ENCODE measurements around the gene IL20RA.
"Not testable (repeated sequence)": the region's sequence is repeated elsewhere in the genome, so short reads cannot be mapped to it uniquely, and the experiment has no call there.

IL20RA gene

DNA sequence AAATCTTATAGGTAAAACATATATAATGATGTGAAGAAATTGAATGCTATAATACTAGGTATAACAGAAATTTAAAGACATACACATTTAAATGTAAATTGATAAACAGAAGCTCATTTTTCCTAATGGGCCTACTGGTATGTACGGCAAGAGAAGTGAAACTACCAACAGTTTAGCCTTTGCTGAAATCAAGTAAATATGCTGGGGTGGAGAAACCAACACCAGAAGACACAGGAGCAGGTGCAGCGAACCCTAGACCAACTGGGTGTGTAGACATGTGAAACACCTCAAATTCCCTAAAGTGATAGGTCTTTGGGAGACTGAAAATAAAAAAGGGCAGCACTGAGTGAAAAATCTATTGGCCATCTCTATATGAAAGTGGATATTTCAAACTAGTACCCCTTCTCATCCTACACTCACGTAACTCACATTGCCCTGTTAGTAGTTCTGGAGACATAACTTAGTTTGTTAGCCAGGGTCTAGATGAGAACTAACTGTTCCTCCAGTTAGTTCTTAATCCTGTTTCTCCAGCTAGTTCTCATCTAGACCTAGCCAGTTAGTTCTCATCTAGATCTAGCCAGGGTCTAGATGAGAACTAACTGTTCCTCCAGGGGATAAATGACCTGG, 69.6 kb downstream of the IL20RA start:
- DNase-seq (ENCODE audit: low read depth in 2 of 2): no peak

DNA sequence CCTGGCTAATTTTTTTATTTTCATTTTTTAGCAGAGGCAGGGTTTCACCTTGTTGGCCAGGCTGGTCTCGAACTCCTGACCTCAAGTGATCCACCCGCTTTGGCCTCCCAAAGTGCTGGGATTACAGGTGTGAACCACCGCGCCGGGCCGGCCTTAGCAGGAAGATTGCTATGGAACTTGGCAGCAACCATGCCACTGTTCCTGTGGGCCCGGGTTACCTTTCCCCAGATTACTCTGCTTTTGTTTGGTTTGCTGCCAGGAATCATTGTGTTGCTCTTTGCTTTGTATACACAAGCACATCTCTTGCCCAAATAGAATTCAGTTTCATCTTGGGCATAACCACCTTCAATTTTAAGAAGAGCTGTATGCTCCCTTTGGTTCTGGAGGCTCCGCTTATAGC, 71.0 kb downstream of the IL20RA start:
- not testable (repeated sequence) for DNase-seq (ENCODE audit: low read depth in 2 of 2)

DNA sequence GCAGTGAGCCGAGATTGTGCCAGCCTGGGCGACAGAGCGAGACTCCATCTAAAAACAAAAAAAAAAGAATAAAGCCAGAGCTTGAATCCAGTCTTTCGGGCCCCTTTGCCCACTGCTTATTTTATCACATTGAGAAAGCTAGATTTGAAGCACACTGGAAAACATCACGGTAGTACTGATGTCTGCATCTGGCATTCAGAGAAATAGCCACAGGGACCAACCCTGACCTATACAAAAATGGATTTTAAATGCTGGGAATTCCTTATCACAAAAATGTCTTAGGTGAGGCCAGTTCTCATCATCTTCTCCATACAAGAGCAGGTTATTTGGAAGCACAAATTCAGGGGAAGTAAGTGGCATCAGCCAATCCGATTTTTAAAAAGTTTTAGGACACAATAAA, 73.2 kb downstream of the IL20RA start:
- no peak for DNase-seq (ENCODE audit: low read depth in 2 of 2)

DNA sequence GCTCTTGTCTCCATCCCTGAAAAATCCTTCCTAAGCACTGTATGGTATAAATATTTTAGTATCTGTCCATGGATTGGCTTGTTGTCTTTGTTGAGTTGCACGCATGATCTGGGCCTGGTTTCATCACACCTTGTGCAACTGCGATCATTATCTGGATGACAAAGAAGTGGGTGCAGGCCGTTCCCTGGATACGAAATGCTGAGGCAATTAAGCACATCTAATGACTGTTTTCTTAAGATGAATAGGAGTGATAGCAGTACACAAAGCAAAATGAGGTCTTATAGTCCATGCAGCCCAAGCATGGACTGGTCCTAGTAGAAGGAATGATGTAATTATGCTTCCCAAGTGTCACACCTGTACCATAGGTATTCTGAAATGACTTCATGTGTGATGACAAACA, 74.8 kb downstream of the IL20RA start:
- DNase-seq (ENCODE audit: low read depth in 2 of 2): no peak

DNA sequence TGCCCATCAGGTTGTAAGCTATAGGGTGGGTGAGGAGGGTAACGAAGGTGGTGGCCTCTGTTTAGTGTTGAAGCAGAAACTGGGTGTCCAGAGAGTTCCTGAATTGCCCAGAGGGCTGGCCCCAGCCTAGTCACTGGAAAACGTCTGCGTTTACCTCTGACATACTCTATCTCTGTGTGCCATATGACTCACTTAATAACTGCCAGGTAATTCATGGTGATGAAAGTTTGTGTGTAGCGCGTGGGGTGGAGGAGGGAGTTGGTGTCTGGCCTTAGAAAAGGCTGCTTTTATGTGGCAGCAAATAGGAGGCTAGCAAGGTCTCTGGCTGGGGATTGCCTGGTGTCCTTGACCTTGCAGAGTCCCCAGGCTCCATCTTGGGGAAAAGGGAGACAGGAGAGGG, 75.3 kb downstream of the IL20RA start:
- DNase-seq (ENCODE audit: low read depth in 2 of 2): no peak

DNA sequence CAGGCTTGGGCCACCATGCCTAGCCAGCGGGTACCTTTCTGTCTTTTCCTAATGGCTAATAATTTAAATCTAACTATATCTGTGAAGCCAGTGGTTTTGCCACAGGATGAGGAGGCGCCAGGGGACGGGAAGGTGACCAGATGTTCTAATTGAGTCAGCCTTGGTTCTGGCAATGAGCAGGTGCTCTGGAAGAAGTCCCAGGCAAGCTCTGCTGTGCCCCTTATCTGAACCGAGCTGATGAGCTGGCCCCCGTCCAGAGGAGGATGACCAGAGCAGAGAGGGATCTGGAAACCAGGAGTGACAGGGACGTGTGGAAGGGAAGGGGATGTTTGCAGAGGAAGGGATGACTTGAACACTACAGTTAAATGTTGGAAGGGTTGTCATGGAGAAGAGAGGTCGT, 75.9 kb downstream of the IL20RA start:
- no peak for DNase-seq (ENCODE audit: low read depth in 2 of 2)

DNA sequence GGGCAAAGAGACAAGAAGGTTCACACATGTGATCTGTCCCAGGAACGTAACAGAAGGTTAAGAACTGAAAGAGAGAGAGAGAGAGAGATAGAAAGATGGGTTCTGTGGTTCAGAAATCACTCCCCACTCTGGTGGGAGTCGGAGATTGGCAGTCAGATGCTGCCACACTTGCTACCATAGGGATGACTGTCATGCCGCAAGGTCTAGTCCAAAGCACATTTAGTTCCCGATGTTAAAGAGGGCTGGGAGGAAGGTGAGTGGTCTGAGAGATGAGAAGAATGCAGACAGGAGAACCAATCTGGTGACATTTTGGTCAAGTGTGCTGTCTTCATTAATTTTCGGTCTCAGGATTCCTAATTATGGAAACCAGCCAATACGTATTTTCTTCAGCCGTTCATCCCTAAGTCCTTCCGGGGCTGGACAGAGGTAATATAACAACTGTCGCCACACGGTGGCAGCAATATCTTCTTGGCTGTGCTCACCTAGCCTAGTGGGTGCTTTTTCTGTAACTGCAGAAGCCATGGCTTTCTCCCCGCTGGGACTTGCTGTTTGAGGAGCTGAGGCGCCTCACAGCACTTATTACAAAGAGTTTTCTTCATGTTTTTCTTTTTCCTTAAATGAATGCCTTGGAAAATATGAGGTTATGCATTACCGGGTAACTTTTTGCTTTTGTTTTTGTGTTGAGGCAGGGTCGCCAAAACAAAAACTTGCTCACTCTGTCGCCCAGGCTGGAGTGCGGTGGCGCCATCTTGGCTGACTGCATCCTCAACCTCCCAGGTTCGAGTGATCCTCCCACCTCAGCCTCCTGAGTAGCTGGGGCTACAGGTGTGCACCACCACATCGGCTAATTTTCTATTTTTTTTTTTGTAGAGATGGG, 76.7 kb downstream of the IL20RA start:
- DNase-seq (ENCODE audit: low read depth in 2 of 2): peak; percentile 43 to 52

DNA sequence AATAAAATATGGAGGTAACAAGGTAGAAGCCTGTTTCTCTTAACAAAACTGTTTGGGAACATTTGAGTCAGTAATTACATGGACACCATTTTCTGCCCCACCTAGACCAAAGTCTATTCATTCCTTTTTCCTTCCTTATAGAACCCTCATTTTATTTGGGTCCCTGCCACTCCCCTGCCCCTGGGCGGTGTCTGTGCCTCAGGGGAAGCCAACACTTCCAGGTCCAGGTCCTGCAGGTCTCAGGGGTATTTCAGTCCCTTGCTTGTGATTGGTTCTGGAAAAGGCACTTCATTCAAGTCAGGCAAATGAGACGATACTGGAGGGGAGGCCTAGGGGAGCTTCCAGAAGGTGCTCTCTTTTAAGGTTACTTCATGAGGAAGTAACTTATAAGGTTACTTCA, 80.4 kb downstream of the IL20RA start:
- DNase-seq (ENCODE audit: low read depth in 2 of 2): no peak

DNA sequence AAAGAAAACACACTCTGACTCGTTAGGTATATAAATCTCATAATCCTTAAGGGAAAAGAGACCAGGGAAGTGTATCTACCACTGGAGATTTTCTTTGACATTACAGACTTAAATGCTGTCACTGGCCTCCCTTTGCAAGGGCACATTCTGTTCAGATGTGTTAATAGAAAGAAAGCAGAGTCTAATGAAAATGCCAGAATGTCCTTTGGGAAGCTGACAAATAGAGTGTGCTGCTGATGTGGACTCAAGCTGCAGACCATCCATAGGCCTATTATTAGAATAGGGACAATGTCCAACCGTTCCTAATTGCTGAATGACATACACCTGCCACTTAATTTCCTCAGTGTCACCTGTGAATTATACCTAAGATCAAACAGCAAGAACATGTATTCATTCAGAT, 81.5 kb downstream of the IL20RA start:
- DNase-seq (ENCODE audit: low read depth in 2 of 2): no peak

DNA sequence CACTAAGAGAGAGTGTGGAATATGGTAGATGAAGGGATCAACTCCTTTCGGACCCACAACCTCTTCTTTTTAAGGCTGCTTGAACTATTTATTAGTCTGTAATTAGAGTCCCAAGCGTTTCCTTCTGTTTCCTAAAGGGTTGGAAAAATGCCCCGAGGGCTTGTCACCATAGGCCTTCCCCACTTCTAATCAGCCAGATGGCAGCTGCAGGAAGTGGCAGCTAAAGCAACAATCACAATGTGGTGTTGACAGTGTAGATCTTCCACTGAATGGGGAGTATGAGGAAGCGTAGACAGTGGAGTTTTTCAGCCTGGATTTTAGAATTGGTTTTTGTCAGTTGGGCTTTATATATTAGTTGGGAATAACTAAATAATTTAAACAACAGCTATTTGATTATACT, 82.1 kb downstream of the IL20RA start:
- no peak for DNase-seq (ENCODE audit: low read depth in 2 of 2)

DNA sequence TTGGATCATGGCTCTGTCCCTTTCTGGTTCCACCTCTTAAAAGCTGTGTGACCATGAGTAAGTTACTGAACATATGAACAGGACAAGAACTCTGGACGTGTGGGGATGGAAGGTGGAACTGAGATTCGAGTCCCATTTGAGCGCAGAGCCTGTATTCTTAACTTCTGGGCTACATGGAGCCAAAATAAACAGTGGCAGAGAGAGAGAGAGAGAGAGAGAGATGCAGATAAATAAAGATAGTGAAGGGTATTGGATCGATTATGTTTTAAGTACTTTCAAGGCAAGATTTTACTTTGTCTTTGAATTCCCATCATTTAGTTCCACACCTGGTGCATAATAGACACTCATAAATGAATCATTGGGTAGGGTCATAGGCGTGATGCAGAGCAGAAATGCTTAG, 82.9 kb downstream of the IL20RA start:
- no peak for DNase-seq (ENCODE audit: low read depth in 2 of 2)

DNA sequence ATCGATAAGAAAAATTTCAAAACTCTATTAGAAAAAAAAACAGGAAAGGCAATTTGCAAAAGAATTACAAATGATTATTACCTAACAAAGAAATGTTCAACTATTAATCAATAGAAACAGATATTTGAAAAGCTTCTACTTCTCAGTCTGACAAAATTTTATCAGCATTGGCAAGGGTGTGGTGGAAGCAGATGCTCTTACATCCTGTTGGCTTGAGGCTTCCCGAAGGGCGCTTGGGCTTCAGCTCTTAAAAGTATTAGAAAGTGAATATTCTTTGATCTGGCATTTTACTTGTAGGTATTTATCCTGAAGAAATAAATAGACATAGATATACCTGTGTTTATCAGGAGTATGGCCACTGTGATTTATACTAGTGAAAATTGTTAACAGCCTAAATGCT, 84.0 kb downstream of the IL20RA start:
- no peak for DNase-seq (ENCODE audit: low read depth in 2 of 2)

DNA sequence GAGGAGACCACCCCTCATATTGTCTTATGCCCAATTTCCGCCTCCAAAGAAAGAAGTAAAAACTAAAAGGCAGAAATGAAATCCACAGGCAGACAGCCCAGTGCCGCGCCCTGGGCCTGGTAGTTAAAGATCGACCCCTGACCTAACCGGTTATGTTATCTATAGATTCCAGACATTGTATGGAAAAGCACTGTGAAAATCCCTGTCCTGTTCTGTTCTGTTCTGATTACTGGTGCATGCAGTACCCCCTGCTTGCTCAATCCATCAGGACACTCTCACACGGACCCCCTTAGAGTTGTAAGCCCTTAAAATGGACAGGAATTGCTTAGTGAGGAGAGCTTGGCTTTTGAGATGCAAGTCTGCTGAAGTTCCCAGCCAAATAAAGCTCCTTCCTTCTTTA, 84.8 kb downstream of the IL20RA start:
- DNase-seq (ENCODE audit: low read depth in 2 of 2): not testable (repeated sequence)

DNA sequence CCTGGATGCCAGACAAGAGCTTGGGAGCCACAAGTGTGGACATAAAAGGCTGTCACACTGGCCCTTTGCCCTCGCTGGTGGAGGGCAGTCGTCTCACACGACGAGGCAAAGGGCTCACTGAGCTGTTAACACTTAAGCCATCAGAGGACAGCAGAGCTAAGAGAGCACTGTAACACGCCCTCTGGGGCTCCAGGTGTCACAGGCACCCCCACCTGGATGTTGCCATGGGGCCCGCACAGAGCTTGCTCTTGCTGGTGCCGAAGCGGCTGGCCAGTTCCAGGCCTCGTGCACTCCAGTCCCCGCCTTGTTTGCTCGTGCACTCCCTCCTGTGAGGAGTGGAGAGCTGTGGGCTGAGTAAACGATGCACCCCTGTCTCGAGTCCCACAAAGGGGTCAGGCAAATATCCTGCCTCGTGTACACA, 85.3 kb downstream of the IL20RA start:
- DNase-seq (ENCODE audit: low read depth in 2 of 2): no peak

DNA sequence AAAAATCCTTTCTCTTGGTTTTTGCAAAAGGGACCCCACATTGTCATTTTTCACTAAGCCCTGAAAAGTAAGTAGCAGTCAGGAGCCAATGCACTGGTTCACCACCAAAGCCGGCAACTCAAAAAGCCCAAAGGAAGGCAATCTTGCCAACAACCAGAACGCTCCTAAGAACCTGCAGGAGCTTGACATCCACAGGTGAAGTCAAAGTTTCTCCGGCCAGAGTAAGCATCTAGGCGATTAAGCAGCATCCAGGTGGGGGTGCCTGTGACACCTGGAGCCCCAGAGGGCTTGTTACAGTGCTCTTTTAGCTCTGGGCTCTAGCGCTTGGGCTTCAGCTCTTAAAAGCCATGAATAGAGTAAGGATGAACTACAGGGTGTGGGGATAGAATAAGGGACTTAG, 86.6 kb downstream of the IL20RA start:
- DNase-seq (ENCODE audit: low read depth in 2 of 2): no peak

DNA sequence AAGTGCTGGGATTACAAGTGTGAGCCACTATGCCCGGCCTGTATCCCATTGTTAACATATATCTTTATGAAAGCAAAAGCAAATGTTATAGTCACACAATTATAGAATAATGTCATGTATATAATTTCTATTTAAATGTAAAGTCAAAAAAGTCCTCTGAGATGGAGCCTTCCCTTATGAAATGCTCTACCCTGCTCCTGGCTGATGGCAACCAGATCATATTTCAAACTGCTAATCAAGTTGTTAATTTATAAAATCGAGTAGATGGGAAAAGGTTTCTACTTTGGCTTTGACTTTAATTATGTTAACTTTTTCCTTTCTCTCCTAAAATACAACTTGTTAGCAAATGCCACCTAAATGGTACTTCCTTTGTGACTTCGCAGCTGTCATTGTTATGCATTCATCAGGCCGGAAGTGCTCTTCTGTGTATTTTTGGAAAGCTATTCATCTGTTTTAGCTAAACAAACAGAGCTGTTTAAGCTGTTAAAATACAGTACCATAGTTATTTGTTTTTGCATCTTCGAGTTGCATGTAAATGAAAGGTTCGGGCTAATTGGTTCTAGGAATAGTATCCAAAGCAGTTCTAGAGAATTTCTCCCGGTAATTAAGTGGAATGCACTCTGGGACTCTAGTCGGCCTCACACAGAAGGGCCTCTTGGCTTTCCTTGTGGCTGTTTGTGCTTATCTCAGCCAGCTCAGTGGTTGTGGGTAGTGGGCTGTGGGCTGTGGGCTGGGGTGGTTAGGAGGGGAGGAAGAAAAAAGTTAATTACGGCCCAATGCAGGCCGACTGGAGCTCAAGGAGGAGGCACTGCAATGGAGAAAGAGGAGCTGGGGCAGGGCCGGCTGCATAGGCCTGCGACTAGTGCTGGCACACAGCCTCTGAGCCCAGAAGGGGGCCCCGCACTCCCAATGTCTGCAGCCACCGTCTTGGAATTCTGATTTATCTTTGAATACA, 87.9 kb downstream of the IL20RA start:
- no peak for DNase-seq (ENCODE audit: low read depth in 2 of 2)

DNA sequence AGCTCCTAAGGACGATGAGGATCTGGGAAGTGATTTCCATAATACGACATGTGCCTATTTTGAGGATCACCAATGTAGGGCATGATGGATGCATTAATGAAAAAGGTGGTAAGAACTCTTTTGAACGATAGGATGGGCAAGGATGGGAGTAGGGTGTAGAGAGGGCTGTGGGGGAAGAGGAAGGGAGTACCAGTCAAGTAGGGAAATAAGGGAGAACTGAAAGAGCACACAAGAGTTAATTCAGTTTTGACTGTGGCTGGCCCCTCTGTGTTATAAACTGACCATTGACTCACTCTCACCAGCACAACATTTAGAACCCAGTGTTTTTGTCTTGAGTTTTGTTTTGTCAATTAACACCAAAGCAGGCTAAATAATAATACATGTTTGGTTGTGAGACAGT, 89.6 kb downstream of the IL20RA start:
- no peak for DNase-seq (ENCODE audit: low read depth in 2 of 2)

DNA sequence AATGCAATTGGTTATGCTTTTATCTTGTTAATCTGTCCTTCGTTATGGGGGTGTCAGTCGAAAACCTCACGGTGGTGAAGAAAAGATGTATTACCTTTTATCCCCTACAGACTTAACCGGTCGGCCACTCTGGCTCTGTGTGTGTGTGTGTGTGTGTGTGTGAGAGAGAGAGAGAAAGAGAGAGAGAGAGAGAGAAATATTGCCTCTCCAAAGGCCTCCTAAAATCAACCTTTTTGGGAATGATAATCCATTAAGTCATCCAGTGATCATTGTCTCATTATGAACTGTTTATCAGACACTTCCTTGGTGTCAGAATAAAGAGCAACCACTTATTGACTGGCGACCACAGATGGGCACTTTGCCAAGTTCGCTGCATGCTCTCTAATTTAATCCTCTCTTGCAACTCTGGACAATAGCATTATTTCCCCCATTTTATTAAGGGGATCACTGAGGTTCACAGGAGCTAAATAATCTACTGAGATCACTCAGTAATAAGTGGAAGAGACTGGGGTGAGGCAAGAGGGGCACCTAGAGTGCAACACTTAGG, 92.0 kb downstream of the IL20RA start:
- no peak for DNase-seq (ENCODE audit: low read depth in 2 of 2)

DNA sequence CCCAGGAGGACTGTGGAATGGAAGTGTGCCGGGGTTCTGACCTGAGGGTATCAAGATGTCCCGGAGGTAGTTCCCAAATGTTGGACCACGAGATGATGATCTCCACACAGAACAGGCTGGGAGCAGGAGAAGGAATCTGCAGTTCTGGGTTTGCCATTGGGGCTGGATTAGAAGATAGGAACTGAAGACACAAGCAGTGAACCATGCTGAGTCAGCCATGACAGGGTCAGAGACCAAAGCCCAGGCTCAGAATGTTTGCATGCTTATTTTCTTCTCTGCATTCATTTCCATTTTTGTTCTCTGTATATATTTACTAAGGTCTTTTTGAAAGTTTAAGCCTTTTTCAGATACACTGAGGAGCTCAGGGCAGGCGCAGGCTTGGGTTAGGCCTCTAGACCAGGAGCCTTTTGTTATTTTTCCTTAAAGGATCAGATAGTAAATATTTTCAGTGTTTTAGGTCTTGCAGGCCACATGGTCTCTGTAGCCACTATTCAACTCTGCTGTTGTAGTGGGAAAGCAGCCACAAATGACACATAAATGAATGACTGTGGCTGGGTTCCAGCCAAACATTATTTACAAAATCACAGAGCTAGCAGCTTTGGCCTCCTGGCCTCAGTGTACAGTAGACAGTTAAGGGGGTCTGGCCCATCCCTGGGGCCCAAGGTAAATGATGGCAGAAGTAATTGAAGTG, 94.2 kb downstream of the IL20RA start:
- no peak for DNase-seq (ENCODE audit: low read depth in 2 of 2)
